ENCODE data around the gene ZNF652. TPM values are rescaled to one million over a fixed set of nuclear protein-coding genes. Genes with fewer than 3 reads are reported as not detected.

ZNF652 gene
- polyA plus RNA-seq, 1 donor (not counting 4 experiments of a cell fraction or from before 2014, with no cell fraction given), result 8.9 TPM

- Histone ChIP-seq H3K4me2 (ENCODE audit: control insufficient read depth, extremely low read depth, insufficient read depth, low read depth, low read length) (no peak overlapping the region), H3K9me3 (ENCODE audit: control insufficient read depth, low read depth, low read length) (no peaks in the 10 kb centered on the region), H2AFZ (ENCODE audit: control insufficient read depth, low read length) (no peak overlapping the region), H3K27ac (ENCODE audit: control insufficient read depth, insufficient read depth, low read length) (no peak overlapping the region), H3K9me1 (ENCODE audit: control insufficient read depth, extremely low read depth, insufficient read depth, low read length) (no peaks in the 10 kb centered on the region), H3K4me1 (ENCODE audit: control insufficient read depth, extremely low read depth, insufficient read depth, low read length) (no peaks in the 10 kb centered on the region), H3K9ac (ENCODE audit: control insufficient read depth, extremely low read depth, insufficient read depth, low read length) (no peak overlapping the region), H4K20me1 (ENCODE audit: control insufficient read depth, extremely low read depth, insufficient read depth, low read length) (no peaks in the 10 kb centered on the region), H3K79me2 (ENCODE audit: control insufficient read depth, insufficient read depth, low read length) (no peaks in the 10 kb centered on the region), H3K36me3 (ENCODE audit: control insufficient read depth in 2 of 2, extremely low read depth in 1 of 2, insufficient read depth in 2 of 2, low read length in 2 of 2) (peaks cover 0 to 3% of the 10 kb centered on the region in 2 experiments), H3K4me3 (ENCODE audit: control insufficient read depth in 2 of 3, extremely low read depth in 1 of 3, insufficient read depth in 2 of 3, low read depth in 1 of 3, low read length in 3 of 3) (no peak overlapping the region), H3K27me3 (ENCODE audit: control insufficient read depth, extremely low read depth, insufficient read depth, low read length) (no peaks in the 10 kb centered on the region)
- DNase-seq (ENCODE audit: low read depth, low spot score), result no peak
- dilution Hi-C loops (cut with MboI; ENCODE audit: extremely low pct_ligation_motif_present, low sequenced_read_pairs), result loop anchor here (10.0 kb wide), 1 partner anchor 81 kb away; no protein-coding TSS in a partner anchor
- TF ChIP-seq CTCF (optimal IDR thresholded peaks at IDR 0.05 in 1 of 3, IDR thresholded peaks at IDR 0.05 in 1 of 3, conservative IDR thresholded peaks at IDR 0.05 in 1 of 3; ENCODE audit: extremely low read depth in 1 of 3, insufficient read depth in 2 of 3, low read length in 3 of 3) (no peak), EZH2 (IDR thresholded peaks at IDR 0.05; ENCODE audit: low read length) (no peak)
- FAIRE-seq, result no peak
These were observed 76.3 kb downstream of the ZNF652 start for GRCh38 chr17:49285716-49286115.

- no peaks in the 10 kb centered on the region for H3K4me1 ChIP-seq (ENCODE audit: control insufficient read depth, extremely low read depth, insufficient read depth, low read length)
- no peak overlapping the region for H2AFZ ChIP-seq (ENCODE audit: control insufficient read depth, low read length)
- no peak for TF ChIP-seq CTCF (optimal IDR thresholded peaks at IDR 0.05 in 1 of 3, IDR thresholded peaks at IDR 0.05 in 1 of 3, conservative IDR thresholded peaks at IDR 0.05 in 1 of 3; ENCODE audit: extremely low read depth in 1 of 3, insufficient read depth in 2 of 3, low read length in 3 of 3)
- H3K9ac ChIP-seq (ENCODE audit: control insufficient read depth, extremely low read depth, insufficient read depth, low read length), result no peak overlapping the region
- H3K9me3 ChIP-seq (ENCODE audit: control insufficient read depth, low read depth, low read length), result no peaks in the 10 kb centered on the region
- H3K27me3 ChIP-seq (ENCODE audit: control insufficient read depth, extremely low read depth, insufficient read depth, low read length), result no peaks in the 10 kb centered on the region
- dilution Hi-C loops (cut with MboI; ENCODE audit: extremely low pct_ligation_motif_present, low sequenced_read_pairs), result loop anchor here (10.0 kb wide), 1 partner anchor 76 kb away; no protein-coding TSS in a partner anchor
- H4K20me1 ChIP-seq (ENCODE audit: control insufficient read depth, extremely low read depth, insufficient read depth, low read length), result no peaks in the 10 kb centered on the region
- H3K79me2 ChIP-seq (ENCODE audit: control insufficient read depth, insufficient read depth, low read length), result no peaks in the 10 kb centered on the region
- DNase-seq (ENCODE audit: low read depth, low spot score), result no peak
- H3K9me1 ChIP-seq (ENCODE audit: control insufficient read depth, extremely low read depth, insufficient read depth, low read length), result no peaks in the 10 kb centered on the region
- H3K27ac ChIP-seq (ENCODE audit: control insufficient read depth, insufficient read depth, low read length), result no peak overlapping the region
- H3K36me3 ChIP-seq (ENCODE audit: control insufficient read depth in 2 of 2, extremely low read depth in 1 of 2, insufficient read depth in 2 of 2, low read length in 2 of 2), result no peaks in the 10 kb centered on the region
- no peak overlapping the region for H3K4me3 ChIP-seq (ENCODE audit: control insufficient read depth in 2 of 3, extremely low read depth in 1 of 3, insufficient read depth in 2 of 3, low read depth in 1 of 3, low read length in 3 of 3)
- no peak for FAIRE-seq
- no peak overlapping the region for H3K4me2 ChIP-seq (ENCODE audit: control insufficient read depth, extremely low read depth, insufficient read depth, low read depth, low read length)
These were observed 81.1 kb downstream of the ZNF652 start for GRCh38 chr17:49280918-49281317.
